HuH-7 (cell line): ENCODE data around the gene PTPN20.

ENCODE experiments used
- DNase-seq: peaks from one replicate; pipeline ENCODE4 v3.0.0; 2011; ENCODE audit warnings: low spot score

The PTPN20 gene

GRCh38 chr10:47049056-47049851 lies 138.0 kb downstream of the PTPN20 start:
- DNase-seq, result no peak

- no peak for DNase-seq
Observed at GRCh38 chr10:47049906-47050305, 138.7 kb downstream of the PTPN20 start.

- no peak for DNase-seq
Observed at GRCh38 chr10:47050618-47051455, 139.6 kb downstream of the PTPN20 start.

GRCh38 chr10:47051741-47052238 lies 140.6 kb downstream of the PTPN20 start:
- DNase-seq, result no peak
